GM12865 (cell line): ENCODE measurements around the gene ACOT11.

Experiments
- DNase-seq: peaks from one replicate; pipeline ENCODE4 v3.0.0; 2010; ENCODE audit warnings: low read depth
- H3K4me3 ChIP-seq: 2 replicates; pipeline ENCODE4 v1.5.1; 2011; ENCODE audit warnings: mild to moderate bottlenecking, low read depth, low read length, control low read depth
- TF ChIP-seq, protein P1 (sequence below): IDR thresholded peaks from 2 replicates; pipeline ENCODE4 v1.5.1; 2011; ENCODE audit warnings: low read length, control low read depth, low read depth, inconsistent platforms; ENCODE audit not compliant: insufficient read depth; ENCODE audit errors: missing control alignments

The ACOT11 gene

DNA sequence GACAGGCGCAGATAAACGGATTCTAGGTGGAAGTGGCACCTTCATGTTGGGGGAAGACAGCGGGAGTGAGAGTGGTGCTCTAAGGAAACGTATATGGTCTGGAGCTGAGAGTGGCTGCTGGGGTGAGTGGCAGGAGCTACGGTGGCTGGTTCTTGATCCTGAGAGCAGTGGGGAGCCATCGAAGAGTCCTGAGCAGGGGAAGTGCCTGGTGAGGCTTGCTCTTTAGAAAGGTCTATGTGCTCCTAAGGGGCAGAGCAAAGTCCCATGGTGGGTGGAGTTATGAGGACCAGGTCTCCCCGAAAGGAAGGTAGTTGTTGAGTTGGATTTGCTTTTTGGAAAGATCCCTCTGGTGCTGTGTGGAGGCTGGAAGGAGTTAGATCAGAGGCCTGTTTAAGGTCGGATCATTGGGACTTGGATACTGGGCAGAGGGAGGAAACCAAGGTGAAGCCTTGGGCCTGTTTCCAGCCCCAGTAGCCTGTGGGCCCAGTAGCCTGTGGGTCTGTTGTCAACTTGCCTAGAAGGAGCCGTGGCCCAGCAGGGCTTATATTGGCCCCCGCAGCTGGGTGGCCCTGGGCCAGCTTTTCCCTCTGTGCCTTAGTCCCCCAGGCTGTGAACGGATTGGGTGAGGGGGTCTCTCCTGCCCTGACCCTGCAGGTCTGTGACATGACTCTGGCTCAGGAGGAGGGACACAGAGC is 33.0 kb downstream of the ACOT11 start:
- no peak overlapping the region for H3K4me3 ChIP-seq
- TF ChIP-seq, protein P1, sequence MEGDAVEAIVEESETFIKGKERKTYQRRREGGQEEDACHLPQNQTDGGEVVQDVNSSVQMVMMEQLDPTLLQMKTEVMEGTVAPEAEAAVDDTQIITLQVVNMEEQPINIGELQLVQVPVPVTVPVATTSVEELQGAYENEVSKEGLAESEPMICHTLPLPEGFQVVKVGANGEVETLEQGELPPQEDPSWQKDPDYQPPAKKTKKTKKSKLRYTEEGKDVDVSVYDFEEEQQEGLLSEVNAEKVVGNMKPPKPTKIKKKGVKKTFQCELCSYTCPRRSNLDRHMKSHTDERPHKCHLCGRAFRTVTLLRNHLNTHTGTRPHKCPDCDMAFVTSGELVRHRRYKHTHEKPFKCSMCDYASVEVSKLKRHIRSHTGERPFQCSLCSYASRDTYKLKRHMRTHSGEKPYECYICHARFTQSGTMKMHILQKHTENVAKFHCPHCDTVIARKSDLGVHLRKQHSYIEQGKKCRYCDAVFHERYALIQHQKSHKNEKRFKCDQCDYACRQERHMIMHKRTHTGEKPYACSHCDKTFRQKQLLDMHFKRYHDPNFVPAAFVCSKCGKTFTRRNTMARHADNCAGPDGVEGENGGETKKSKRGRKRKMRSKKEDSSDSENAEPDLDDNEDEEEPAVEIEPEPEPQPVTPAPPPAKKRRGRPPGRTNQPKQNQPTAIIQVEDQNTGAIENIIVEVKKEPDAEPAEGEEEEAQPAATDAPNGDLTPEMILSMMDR = no peak
- no peak for DNase-seq

- no peak for DNase-seq
- TF ChIP-seq, protein P1 = no peak
Measured at GRCh38 chr1:54581621-54582035, 33.6 kb downstream of the ACOT11 start.

DNA sequence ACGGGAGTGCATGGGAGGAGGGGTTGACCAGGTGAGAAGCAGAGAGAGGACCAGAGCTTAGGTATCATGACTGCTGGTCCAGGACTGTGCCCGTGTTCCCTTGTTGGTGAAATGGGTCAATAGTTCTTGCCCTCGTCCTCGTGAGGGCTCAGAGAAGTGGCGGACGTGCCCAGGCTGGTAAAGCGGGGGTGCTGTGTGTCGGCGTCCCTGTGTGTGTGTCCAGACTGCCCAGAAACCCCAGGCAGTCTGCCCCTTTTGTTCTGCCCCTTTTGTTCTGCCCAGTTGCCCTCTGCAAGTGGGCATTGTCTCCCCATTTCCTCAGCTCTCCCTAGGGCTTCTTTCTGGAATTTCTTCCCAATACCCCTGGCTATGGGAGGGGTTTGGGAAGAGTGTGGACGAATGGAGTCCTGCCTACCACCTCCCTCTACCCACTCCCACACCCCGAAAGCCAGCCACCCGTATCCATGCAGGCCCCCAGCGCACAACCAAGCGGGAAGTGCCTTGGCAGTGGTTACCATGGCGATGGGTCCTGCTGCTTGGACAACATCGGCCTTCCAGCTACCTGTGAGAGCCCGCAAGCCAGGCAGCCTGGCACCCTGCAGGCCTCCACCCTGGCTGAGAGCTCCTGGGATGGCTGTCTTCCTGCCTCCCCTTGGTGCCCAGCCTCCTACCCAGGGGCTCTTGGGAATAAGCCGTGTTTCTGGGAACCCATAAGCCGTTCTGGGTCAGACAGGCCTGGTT is 34.7 kb downstream of the ACOT11 start:
- H3K4me3 ChIP-seq = no peak overlapping the region
- DNase-seq = no peak
- TF ChIP-seq, protein P1 = no peak

More at GRCh38 chr1:54581621-54582035, 33.6 kb downstream of the ACOT11 start:
- H3K4me3 ChIP-seq = no peak overlapping the region

DNA sequence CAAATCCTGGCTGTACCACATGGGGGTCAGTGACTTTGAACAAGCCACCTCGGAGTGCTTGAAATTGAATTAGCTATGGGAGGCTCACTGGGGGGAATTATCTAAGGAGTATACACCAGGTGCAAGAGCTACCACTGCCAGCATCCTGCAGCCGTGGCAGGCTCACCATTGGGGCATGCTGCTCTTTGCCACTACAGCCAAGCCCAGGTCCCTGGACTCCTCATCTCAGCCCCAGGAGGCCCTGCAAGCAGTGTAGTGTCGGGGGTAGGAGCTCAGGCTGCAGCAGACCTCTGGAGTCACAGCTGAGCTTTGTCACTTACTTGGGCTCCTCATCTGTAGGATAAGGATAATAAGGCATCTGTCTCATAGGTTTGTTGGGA is 35.3 kb downstream of the ACOT11 start:
- TF ChIP-seq, protein P1 = no peak
- H3K4me3 ChIP-seq = no peak overlapping the region
- no peak for DNase-seq

DNA sequence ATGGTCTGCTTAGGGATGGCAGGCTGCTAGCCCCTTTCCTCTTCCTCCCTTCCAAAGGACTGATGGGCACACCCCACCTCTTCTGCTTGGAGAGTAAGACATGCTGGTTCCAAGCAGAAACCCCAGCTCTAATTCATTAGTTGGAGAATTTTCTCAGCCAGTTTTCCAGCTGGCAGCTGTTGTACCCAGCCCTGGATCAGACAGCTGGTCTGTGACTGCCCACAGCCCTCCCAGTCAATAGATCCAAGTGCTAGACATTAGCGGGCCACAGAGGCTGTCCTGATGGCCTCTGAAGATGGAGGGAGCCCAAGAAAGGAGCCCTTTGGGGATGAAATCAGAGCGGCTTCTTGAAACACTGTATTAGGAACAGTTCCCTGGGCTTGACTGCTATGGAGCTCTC is 35.8 kb downstream of the ACOT11 start:
- H3K4me3 ChIP-seq = no peak overlapping the region
- DNase-seq = no peak
- TF ChIP-seq, protein P1 = no peak

DNA sequence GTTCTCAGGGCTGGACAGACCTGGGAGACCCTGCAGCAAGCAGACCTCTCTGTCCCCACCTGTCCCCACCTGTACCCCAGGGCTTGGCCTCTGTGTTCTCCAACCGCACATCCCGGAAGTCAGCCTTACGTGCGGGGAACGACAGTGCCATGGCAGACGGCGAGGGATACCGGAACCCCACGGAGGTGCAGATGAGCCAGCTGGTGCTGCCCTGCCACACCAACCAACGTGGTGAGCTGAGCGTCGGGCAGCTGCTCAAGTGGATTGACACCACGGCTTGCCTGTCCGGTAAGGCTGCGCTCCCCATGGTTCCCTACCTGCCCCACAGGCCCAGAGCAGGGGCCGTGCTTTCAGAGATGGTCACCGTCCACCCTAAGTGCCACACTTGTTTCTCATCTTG is 36.5 kb downstream of the ACOT11 start:
- DNase-seq = no peak
- TF ChIP-seq, protein P1 = no peak
- H3K4me3 ChIP-seq = no peak overlapping the region
